Measurements from ENCODE around the gene OR1N1.
"Not testable (repeated sequence)": the region's sequence is repeated elsewhere in the genome, so short reads cannot be mapped to it uniquely, and the experiment has no call there.

The OR1N1 gene

DNA sequence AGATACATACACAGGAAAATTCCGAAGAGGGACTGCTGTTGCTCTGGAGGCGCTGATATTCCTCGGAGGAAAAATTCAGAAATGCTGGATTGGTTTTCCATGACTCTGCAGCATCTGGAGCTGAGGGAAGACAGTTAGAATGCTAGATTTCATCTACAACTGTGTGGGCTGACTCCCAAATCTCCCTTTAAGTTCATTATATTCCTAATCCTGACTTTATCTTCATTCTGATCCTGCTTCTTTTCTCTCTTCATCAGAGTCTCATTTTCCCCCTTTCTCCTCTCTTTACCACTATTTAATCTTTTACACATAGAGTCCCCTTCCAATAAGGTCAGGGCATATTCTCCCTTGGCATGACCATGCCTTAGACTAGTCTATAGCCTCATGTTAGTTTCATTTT, at the start of gene OR1N1:
TSS of gene OR1N1 (minus strand) at position 101 of the 400 bp plus-strand sequence. CDS start at position 101, 0 bp downstream.
- no peak for DNase-seq

- no peak for DNase-seq
Measured at GRCh38 chr9:122572456-122572855, 45.4 kb upstream of the OR1N1 start.

GRCh38 chr9:122567901-122568300, 40.8 kb upstream of the OR1N1 start:
- DNase-seq, result no peak

DNA sequence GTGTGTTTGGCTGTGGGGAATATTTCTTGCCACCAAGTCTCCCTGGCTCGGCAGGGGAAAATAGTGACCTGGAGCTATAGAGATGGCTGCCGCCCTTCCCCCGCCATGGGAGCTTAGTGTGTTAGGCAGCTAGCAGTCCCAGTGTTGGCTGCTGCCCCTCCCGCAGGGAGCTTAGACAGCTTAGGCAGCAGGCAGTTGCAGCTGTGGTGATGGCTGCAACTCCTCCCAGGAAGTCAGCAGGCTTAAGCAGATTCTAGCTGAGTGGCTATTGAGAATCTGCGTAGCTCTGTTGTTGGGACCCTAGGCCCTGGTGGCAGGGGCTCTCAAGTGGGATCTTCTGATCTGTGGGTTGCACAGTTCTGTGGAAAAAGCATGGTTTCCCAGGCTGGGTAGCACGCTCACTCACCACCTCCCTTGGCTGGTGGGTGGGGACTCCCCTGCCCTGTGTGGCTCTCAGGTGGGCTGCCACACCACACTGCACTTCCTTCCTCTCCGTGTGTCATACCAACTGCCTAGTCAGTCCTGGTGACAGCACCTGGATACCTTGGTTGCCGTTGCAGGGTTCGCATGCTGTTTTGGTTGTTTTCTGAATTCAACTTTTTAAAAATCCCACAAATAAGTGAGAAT, 35.2 kb upstream of the OR1N1 start:
- no peak for DNase-seq

DNA sequence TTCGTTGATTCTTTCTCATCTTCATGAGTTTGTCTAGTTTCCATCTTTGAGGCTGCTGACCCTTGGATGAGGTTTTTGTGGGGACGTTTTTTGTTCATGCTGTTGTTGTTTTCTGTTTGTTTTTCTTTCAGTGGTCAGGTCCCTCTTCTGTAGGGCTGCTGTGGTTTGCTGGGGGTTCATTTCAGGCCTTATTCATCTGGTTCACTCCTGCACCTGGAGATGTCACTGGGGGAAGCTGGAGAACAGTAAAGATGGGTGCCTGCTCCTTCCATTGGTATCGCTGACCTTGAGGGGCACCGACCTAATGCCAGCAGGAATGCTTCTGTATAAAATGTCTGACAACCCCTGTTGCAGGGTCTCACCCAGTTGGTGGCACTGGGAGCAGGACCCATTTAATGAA, 34.4 kb upstream of the OR1N1 start:
- DNase-seq, result no peak

DNA sequence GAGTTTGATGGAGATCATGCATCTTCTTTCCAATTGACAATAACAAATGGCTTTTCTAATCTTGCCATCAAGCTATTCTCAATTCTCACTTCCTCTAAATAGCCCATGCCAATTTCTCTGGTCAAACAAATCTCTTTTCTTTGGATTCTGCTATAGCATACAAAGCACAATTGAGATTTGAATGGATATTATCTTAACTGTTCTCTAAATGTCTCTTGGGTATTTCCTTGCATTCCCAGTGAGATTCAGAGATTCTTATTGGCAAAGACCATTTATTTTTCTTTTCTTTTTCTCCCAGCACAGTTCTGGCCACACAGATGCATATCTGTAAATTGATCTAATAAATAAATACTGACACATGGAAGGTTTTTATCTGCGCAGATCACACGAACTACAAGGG, 25.7 kb upstream of the OR1N1 start, which contains the start of gene OR1N2:
TSS of gene OR1N2 (plus strand) at position 301 of the 400 bp plus-strand sequence. CDS start 100 bp downstream, outside the sequence.
- DNase-seq, result no peak

DNA sequence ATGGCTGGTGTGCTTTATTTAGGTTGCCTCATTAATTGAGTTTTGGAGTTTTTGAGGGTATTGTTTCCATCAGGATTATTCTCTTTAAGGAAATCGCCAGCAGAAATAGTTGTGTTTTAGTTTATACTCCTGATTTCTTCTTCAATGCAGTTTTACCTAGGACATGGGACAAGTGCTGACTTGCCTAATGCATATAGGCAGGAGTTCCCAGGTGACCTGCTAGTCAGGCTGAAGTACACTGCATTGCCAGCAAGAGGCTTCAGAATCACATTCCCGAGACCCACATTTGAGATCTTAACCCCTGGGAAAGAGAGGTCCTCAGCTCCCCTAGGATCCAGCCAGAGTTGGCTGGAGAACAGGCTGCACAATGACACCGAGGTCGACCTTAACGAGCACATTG, 24.3 kb upstream of the OR1N1 start:
- no peak for DNase-seq

DNA sequence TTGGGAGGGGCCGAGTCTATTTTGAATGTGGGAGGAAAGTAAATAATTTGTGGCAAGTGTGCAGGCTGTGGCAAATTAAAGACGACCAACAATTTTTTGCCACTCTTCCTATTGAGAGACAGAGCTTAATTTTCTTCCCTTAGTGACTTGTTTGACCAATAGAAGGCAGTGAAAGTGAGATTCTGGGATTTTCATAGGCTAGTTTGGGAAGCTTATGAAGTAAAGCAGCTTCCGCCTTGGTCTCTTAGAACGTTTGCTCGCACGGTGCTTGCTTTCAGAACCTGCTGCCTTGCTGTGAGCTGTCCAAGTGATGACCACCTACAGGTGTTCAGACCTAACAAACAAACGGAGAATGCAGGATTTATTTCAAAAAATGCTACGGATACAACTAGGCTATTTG, 19.1 kb upstream of the OR1N1 start:
- DNase-seq, result no peak

- DNase-seq, result no peak
Measured at GRCh38 chr9:122538757-122539156, 11.7 kb upstream of the OR1N1 start.

- not testable (repeated sequence) for DNase-seq
Measured at GRCh38 chr9:122537066-122537465, 10.0 kb upstream of the OR1N1 start.

DNA sequence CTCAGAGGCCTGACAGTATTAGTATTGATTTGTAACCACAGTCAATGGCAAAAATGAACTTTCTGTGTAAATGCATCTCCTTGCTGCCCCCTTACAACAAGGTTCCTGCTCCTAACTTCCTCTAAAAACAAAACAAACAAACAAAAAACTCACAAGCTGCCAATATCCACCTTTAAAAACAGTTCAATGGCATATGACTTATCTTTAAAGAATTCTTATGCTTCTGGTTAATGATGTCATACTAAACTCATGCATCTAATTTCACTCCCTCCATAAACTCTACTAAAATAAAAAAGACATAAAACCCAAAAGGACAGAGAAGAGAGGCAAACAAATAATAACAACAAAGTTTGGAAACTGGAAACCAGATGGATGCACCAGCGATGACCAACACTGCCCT, 9.0 kb upstream of the OR1N1 start:
- no peak for DNase-seq

- not testable (repeated sequence) for DNase-seq
Measured at GRCh38 chr9:122531157-122531556, 4.1 kb upstream of the OR1N1 start.

- DNase-seq, result no peak
Measured at GRCh38 chr9:122526602-122527001, 491 bp downstream of the OR1N1 start.

GRCh38 chr9:122519376-122519775, 7.7 kb downstream of the OR1N1 start:
- no peak for DNase-seq

GRCh38 chr9:122518841-122519240, 8.3 kb downstream of the OR1N1 start, which contains the start of gene OR1J4:
Gene OR1J4 (plus strand): TSS chr9:122519141. CDS start chr9:122519141, 0 bp downstream.
- no peak for DNase-seq

DNA sequence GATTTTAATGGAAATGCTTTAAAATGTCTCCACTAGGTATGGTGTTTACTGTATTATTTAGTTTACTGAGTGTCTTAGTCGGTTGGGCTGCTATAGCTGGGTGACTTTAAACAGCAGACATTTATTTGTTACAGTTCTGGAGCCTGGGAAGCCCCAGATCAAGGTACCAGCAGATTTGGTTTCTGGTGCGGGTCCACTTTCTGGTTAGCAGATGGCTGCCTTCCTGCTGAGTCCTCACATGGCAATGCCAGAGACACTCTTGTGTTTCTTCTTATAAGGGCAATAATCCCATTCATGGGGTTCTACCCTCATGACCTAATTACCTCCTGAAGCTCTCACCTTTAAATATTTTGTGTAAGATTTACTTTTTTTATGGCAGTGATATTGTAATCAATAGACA, 8.9 kb downstream of the OR1N1 start:
- no peak for DNase-seq

- DNase-seq, result no peak
Measured at GRCh38 chr9:122510502-122510901, 16.6 kb downstream of the OR1N1 start, which contains the start of gene OR1J2. Gene OR1J2 (plus strand): TSS chr9:122510802. CDS start chr9:122510802, 0 bp downstream.

DNA sequence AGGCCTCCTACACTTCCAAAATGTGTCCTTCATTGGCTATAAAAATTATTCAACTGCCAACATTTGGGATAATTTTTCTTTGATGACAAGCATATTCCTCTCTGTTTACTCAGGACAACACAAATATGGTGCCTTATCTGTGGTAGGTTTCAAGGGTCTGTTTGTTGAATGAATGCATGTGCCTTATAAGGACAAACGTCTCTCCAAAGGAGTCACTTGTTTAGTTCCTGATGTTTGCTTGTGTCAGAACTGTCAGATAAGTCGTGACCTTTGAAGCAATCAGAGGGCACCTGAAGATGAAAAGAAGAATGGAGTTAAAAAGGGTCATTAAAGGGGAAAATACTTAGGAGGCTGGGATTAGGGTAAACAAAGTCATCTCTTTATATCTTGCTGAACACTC, 20.1 kb downstream of the OR1N1 start:
- DNase-seq, result no peak

GRCh38 chr9:122498883-122499288, 28.2 kb downstream of the OR1N1 start:
- peak; percentile 3 for DNase-seq

GRCh38 chr9:122479062-122479461, 48.0 kb downstream of the OR1N1 start:
- DNase-seq, result no peak

DNA sequence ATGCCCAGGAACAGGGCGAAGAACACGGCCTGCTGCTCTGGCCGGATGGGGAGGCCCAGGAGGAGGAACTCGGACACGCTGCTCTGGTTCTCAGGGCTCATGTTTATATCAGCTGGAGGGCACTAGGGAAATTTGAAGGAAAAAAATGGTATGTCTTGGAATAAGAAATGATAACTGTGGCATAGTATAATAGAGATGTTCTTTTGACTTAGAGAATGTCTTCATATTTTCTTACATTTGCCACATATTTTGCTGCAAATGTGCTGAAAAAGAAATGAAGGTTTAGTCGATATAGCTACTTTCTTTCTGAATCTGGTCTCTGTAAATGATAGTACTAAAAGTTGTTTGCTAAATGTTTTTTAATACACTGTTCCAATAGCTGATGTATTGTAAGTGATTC, 49.3 kb downstream of the OR1N1 start, which contains the start of gene OR1J1:
TSS of gene OR1J1 (minus strand) at position 101 of the 400 bp plus-strand sequence. CDS start at position 101, 0 bp downstream.
- DNase-seq, result no peak

- no peak for DNase-seq
Measured at GRCh38 chr9:122477346-122477745, 49.7 kb downstream of the OR1N1 start.
